H1 (cell line): Measurements from ENCODE around the gene FBXO17. TPM values are rescaled to one million over a fixed set of nuclear protein-coding genes. Genes with fewer than 3 reads are reported as not detected.

Experiments
- BACH1 ChIP-seq: IDR thresholded peaks from 2 replicates; pipeline ENCODE4 v1.6.1; 2012; ENCODE audit warnings: low read length, improper control_type of control experiment
- CBX5 ChIP-seq: fragments of 300-800, 300-1000 bp; sonication (generic); IDR thresholded peaks from 2 replicates; pipeline ENCODE4 v1.7.1; 2016; ENCODE audit warnings: antibody characterized with exemption, low read length, low read depth
- GTF2F1 ChIP-seq: IDR thresholded peaks from 2 replicates; pipeline ENCODE4 v1.6.1; 2012; ENCODE audit warnings: low read depth, low read length, improper control_type of control experiment, borderline replicate concordance
- KDM5A ChIP-seq: fragments of 200-600 bp; IDR thresholded peaks from 2 replicates; pipeline ENCODE4 v1.7.1; 2012; ENCODE audit warnings: mild to moderate bottlenecking, low read length, inconsistent platforms, mixed read lengths
- POLR2A ChIP-seq, 2 experiments: IDR thresholded peaks; 1 replicate in 1 of 2; 2 replicates in 1 of 2; pipeline ENCODE4 v1.6.1; 2011; ENCODE audit warnings: low read depth in 2 of 2, low read length in 2 of 2, mild to moderate bottlenecking in 2 of 2; ENCODE audit errors: control extremely low read depth in 1 of 2
- RAD21 ChIP-seq, 2 experiments: IDR thresholded peaks in 1 of 2; conservative IDR thresholded peaks in 1 of 2; 2 replicates each; pipeline ENCODE4 v1.6.1; 2011; ENCODE audit warnings: low read depth in 2 of 2, low read length in 2 of 2, improper control_type of control experiment in 1 of 2, inconsistent platforms in 1 of 2, mild to moderate bottlenecking in 1 of 2, moderate library complexity in 1 of 2
- SP1 ChIP-seq: IDR thresholded peaks from 2 replicates; pipeline ENCODE4 v1.6.1; 2011; ENCODE audit warnings: low read depth, low read length
- TEAD4 ChIP-seq: IDR thresholded peaks from 2 replicates; pipeline ENCODE4 v1.6.1; 2012; ENCODE audit warnings: low read depth, low read length, inconsistent platforms, mixed read lengths
- polyA plus RNA-seq, 7 experiments: library from polyadenylated mRNA; depleted of rRNA in 3 of 7; stranded (reverse) in 5 of 7; unstranded in 2 of 7; fragments of >200 nt in 5 of 7; fragments of 200-250 nt in 2 of 7; gene quantifications; 1 replicate in 5 of 7; 2 replicates in 1 of 7; 4 replicates in 1 of 7; pipeline versions ENCODE4 v1.2.1 to v1.2.3, GENCODE V29; 2011 to 2013; ENCODE audit warnings: missing spikeins in 2 of 7, mixed read lengths in 2 of 7
- total RNA-seq: library from RNA; stranded (reverse); fragmentation: NEBNext Ultra II Directional; extraction: Animal tissue kit (Norgen Biotek cat#: 25700); gene quantifications from 2 replicates; pipeline ENCODE4 v1.2.1, GENCODE V29; 2021
- TF ChIP-seq, protein P1 (sequence below): fragments of 300-600 bp; sonication (generic); IDR thresholded peaks from 2 replicates; pipeline ENCODE4 v1.7.1; 2012; ENCODE audit warnings: low read length, moderate library complexity, mild to moderate bottlenecking, inconsistent platforms; ENCODE audit not compliant: insufficient replicate concordance
- TF ChIP-seq, protein P2 (sequence below): IDR thresholded peaks from 2 replicates; pipeline ENCODE4 v1.6.1; 2012; ENCODE audit warnings: inconsistent platforms
- TF ChIP-seq, protein P3 (sequence below): IDR thresholded peaks from 2 replicates; pipeline ENCODE4 v1.6.1; 2011; ENCODE audit warnings: low read length, improper control_type of control experiment

Gene FBXO17
- total and polyA plus RNA-seq, 2 of the 8 experiments (the other 6 are each of a cell fraction or from before 2014, with no cell fraction given) = 11.7 to 15.3 TPM

DNA sequence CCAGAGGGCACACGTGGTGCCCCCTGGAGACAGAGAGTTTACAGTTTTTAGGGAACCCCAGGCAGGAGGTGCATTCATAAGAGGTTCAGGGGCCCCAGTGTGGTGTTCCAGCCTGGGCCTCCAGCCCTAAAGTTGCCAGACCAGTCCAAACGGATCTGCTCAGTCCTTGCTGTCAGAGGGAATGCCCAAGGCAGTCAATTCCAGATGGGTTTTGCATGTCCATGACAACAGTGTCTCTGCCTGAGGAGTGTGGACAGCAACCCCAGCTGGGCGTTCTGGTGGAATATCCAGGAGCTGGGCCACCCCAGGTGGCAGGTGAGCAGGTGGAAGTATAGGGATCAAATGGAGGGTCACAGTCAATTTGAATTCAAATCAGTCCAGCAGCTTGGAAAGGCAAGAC lies 31.6 kb upstream of the FBXO17 start (continued):
- TF ChIP-seq, protein P1, sequence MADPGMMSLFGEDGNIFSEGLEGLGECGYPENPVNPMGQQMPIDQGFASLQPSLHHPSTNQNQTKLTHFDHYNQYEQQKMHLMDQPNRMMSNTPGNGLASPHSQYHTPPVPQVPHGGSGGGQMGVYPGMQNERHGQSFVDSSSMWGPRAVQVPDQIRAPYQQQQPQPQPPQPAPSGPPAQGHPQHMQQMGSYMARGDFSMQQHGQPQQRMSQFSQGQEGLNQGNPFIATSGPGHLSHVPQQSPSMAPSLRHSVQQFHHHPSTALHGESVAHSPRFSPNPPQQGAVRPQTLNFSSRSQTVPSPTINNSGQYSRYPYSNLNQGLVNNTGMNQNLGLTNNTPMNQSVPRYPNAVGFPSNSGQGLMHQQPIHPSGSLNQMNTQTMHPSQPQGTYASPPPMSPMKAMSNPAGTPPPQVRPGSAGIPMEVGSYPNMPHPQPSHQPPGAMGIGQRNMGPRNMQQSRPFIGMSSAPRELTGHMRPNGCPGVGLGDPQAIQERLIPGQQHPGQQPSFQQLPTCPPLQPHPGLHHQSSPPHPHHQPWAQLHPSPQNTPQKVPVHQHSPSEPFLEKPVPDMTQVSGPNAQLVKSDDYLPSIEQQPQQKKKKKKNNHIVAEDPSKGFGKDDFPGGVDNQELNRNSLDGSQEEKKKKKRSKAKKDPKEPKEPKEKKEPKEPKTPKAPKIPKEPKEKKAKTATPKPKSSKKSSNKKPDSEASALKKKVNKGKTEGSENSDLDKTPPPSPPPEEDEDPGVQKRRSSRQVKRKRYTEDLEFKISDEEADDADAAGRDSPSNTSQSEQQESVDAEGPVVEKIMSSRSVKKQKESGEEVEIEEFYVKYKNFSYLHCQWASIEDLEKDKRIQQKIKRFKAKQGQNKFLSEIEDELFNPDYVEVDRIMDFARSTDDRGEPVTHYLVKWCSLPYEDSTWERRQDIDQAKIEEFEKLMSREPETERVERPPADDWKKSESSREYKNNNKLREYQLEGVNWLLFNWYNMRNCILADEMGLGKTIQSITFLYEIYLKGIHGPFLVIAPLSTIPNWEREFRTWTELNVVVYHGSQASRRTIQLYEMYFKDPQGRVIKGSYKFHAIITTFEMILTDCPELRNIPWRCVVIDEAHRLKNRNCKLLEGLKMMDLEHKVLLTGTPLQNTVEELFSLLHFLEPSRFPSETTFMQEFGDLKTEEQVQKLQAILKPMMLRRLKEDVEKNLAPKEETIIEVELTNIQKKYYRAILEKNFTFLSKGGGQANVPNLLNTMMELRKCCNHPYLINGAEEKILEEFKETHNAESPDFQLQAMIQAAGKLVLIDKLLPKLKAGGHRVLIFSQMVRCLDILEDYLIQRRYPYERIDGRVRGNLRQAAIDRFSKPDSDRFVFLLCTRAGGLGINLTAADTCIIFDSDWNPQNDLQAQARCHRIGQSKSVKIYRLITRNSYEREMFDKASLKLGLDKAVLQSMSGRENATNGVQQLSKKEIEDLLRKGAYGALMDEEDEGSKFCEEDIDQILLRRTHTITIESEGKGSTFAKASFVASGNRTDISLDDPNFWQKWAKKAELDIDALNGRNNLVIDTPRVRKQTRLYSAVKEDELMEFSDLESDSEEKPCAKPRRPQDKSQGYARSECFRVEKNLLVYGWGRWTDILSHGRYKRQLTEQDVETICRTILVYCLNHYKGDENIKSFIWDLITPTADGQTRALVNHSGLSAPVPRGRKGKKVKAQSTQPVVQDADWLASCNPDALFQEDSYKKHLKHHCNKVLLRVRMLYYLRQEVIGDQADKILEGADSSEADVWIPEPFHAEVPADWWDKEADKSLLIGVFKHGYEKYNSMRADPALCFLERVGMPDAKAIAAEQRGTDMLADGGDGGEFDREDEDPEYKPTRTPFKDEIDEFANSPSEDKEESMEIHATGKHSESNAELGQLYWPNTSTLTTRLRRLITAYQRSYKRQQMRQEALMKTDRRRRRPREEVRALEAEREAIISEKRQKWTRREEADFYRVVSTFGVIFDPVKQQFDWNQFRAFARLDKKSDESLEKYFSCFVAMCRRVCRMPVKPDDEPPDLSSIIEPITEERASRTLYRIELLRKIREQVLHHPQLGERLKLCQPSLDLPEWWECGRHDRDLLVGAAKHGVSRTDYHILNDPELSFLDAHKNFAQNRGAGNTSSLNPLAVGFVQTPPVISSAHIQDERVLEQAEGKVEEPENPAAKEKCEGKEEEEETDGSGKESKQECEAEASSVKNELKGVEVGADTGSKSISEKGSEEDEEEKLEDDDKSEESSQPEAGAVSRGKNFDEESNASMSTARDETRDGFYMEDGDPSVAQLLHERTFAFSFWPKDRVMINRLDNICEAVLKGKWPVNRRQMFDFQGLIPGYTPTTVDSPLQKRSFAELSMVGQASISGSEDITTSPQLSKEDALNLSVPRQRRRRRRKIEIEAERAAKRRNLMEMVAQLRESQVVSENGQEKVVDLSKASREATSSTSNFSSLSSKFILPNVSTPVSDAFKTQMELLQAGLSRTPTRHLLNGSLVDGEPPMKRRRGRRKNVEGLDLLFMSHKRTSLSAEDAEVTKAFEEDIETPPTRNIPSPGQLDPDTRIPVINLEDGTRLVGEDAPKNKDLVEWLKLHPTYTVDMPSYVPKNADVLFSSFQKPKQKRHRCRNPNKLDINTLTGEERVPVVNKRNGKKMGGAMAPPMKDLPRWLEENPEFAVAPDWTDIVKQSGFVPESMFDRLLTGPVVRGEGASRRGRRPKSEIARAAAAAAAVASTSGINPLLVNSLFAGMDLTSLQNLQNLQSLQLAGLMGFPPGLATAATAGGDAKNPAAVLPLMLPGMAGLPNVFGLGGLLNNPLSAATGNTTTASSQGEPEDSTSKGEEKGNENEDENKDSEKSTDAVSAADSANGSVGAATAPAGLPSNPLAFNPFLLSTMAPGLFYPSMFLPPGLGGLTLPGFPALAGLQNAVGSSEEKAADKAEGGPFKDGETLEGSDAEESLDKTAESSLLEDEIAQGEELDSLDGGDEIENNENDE = no peak
- TF ChIP-seq SP1 = no peak
- no peak; a peak in 1 of 4 replicates for TF ChIP-seq RAD21 (IDR thresholded peaks at IDR 0.05 in 1 of 2, conservative IDR thresholded peaks at IDR 0.05 in 1 of 2; ENCODE audit: low read depth in 2 of 2, low read length in 2 of 2)
- no peak for TF ChIP-seq BACH1
- TF ChIP-seq KDM5A = no peak
- TF ChIP-seq, protein P2, sequence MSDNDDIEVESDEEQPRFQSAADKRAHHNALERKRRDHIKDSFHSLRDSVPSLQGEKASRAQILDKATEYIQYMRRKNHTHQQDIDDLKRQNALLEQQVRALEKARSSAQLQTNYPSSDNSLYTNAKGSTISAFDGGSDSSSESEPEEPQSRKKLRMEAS = no peak
- no peak for TF ChIP-seq POLR2A (IDR thresholded peaks at IDR 0.05; ENCODE audit: control extremely low read depth in 1 of 2, low read depth in 2 of 2, low read length in 2 of 2)
- TF ChIP-seq, protein P3, sequence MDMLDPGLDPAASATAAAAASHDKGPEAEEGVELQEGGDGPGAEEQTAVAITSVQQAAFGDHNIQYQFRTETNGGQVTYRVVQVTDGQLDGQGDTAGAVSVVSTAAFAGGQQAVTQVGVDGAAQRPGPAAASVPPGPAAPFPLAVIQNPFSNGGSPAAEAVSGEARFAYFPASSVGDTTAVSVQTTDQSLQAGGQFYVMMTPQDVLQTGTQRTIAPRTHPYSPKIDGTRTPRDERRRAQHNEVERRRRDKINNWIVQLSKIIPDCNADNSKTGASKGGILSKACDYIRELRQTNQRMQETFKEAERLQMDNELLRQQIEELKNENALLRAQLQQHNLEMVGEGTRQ = no peak
- TF ChIP-seq GTF2F1 = no peak
- no peak for TF ChIP-seq TEAD4
- no peak for TF ChIP-seq CBX5
